HG02938 (cell line): Measurements from ENCODE around the gene KRTAP16-1.
"Not testable (repeated sequence)": the region's sequence is repeated elsewhere in the genome, so short reads cannot be mapped to it uniquely, and the experiment has no call there.

Experiments
- ATAC-seq: cut with Tn5 transposase; IDR thresholded peaks from one replicate; pipeline ENCODE4 v1.9.1; 2021; ENCODE audit warnings: mild to moderate bottlenecking, moderate library complexity; ENCODE audit not compliant: unreplicated experiment

The KRTAP16-1 gene

GRCh38 chr17:41301916-41302901, 6.9 kb downstream of the KRTAP16-1 start, which contains the start of gene KRTAP29-1:
TSS of gene KRTAP29-1 (minus strand) at chr17:41302851. CDS start at chr17:41302851, 0 bp downstream.
- no peak for ATAC-seq

- ATAC-seq = no peak
These were observed 7.8 kb downstream of the KRTAP16-1 start for GRCh38 chr17:41301204-41301790.

GRCh38 chr17:41298458-41299135, 10.5 kb downstream of the KRTAP16-1 start:
- no peak for ATAC-seq

- ATAC-seq = no peak
These were observed 12.3 kb downstream of the KRTAP16-1 start for GRCh38 chr17:41296846-41297245.

- ATAC-seq = no peak
These were observed 15.1 kb downstream of the KRTAP16-1 start for GRCh38 chr17:41294016-41294415.

- no peak for ATAC-seq
These were observed 22.1 kb downstream of the KRTAP16-1 start for GRCh38 chr17:41287050-41287449.

- ATAC-seq = no peak
These were observed 24.6 kb downstream of the KRTAP16-1 start for GRCh38 chr17:41284546-41284945.

- ATAC-seq = no peak
These were observed 25.1 kb downstream of the KRTAP16-1 start for GRCh38 chr17:41284043-41284442.

GRCh38 chr17:41278176-41278955, 30.7 kb downstream of the KRTAP16-1 start:
- ATAC-seq = no peak

- ATAC-seq = not testable (repeated sequence)
These were observed 33.4 kb downstream of the KRTAP16-1 start, which contains the start of gene KRTAP9-7 for GRCh38 chr17:41275648-41276190. TSS of gene KRTAP9-7 (plus strand) at chr17:41275698. CDS start at chr17:41275698, 0 bp downstream.

- ATAC-seq = no peak
These were observed 37.3 kb downstream of the KRTAP16-1 start for GRCh38 chr17:41271858-41272257.

GRCh38 chr17:41271323-41271722, 37.8 kb downstream of the KRTAP16-1 start:
- ATAC-seq = not testable (repeated sequence)

- no peak for ATAC-seq
These were observed 41.4 kb downstream of the KRTAP16-1 start for GRCh38 chr17:41267711-41268110.

GRCh38 chr17:41265078-41265477, 44.0 kb downstream of the KRTAP16-1 start, which contains the start of gene KRTAP9-6:
TSS of gene KRTAP9-6 (plus strand) at chr17:41265378. CDS start at chr17:41265378, 0 bp downstream.
- no peak for ATAC-seq

GRCh38 chr17:41264599-41264998, 44.5 kb downstream of the KRTAP16-1 start:
- no peak for ATAC-seq

- no peak for ATAC-seq
These were observed 45.9 kb downstream of the KRTAP16-1 start for GRCh38 chr17:41263212-41263611.

- ATAC-seq = no peak
These were observed 50.7 kb downstream of the KRTAP16-1 start for GRCh38 chr17:41258406-41258805.
